GM04504 (cell line): ENCODE results near the gene MNAT1.
"Not testable (repeated sequence)": the region's sequence is repeated elsewhere in the genome, so short reads cannot be mapped to it uniquely, and the experiment has no call there.

Experiments
- DNase-seq: peaks from one replicate; pipeline ENCODE4 v3.0.0-alpha.2; 2012; ENCODE audit warnings: low read depth

The MNAT1 gene

DNA sequence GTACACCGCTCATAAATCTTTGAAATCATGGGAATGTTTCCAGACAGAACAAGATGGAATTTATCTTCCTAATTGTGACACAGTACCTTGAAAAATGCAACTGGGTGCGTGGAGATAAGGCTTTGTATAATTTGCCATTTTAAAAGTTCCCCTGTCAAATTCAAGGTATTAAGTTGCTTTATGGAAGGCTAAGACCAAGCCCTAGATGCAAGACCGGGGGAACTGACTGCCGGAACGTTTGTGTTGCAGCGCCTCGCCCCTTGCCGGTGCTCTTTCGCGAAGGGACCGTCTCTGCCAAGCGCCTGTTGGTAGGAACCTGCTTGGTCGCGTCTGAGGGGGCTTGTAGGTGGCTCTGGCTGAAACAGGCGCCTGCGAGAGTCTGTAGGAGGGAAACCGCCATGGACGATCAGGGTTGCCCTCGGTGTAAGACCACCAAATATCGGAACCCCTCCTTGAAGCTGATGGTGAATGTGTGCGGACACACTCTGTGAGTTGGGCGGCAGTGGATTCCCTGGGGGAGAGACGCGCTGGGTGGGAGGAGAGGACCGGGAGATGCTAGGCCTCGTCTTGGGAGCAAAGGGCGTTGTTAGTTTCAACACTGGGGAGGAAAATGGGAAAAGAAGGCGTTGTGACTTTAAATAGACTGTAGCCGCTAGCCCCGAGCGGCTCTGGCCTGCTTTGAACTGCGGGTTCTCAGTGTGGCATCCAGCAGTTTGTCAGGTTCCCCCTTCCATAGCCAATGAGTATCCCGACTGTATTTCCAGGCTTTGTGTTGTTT, at the start of gene MNAT1:
Gene MNAT1, plus strand, starts transcription at position 297 of the 778 bp plus-strand sequence. Its CDS starts 102 bp downstream, at position 399.
- DNase-seq: peak; percentile 61

GRCh38 chr14:60686865-60687264, 47.7 kb upstream of the MNAT1 start:
- no peak for DNase-seq

- no peak for DNase-seq
Measured at GRCh38 chr14:60691383-60692113, 43.0 kb upstream of the MNAT1 start.

DNA sequence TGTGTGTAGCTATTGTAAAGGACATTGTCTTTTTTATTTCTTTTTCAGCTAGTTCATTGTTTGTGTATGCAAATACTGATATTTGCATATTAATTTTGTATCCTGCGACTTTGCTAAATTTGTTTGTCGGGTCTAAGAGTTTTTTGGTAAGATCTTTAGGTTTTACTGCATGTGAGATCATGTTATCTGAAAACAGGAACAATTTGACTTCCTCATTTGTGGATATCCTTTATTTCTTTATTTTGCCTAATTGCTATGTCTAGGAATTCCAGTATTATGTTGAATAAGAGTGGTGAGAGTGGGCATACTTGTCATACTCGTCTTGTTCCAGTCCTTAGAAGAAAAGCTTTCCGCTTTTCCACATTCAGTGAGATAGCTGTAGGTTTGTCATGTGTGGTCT, 39.2 kb upstream of the MNAT1 start:
- no peak for DNase-seq

DNA sequence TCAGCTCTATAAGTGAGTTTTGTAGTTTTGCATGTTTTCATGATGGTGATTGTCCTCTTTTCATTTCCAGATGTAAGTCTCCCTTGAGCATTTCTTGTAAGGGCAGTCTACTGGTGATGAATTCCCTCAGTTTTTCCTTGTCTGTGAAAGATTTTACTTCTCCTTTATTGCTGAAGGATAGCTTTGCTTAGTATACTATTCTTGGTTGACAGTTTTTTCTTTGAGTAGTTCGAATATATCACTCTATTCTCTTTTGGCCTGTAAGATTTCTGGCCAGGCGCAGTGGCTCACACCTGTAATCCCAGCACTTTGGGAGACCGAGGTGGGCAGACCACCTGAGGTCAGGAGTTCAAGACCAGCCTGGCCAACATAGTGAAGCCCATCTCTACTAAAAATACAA, 34.0 kb upstream of the MNAT1 start:
- DNase-seq: no peak

- no peak for DNase-seq
Measured at GRCh38 chr14:60705100-60705499, 29.5 kb upstream of the MNAT1 start.

DNA sequence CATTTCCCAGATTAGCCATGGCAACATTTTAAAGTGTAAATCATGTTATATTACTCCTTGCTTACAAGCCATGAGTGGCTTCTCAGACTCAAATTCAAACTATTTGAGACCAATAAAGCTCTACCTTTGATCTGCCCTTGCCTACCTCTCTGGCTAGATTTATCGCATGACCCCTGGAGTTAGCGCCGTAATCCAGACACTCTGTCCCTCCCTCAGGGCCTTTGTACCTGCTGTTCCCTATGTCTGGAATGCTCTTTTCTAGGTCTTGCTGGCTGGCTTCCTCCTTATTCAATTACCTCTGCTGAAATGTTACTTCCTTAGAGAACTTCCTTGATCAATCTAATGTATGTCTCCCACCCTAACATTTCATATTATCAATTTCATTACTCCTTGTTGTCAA, 26.7 kb upstream of the MNAT1 start:
- no peak for DNase-seq

GRCh38 chr14:60710494-60710893, 24.1 kb upstream of the MNAT1 start:
- DNase-seq: no peak

DNA sequence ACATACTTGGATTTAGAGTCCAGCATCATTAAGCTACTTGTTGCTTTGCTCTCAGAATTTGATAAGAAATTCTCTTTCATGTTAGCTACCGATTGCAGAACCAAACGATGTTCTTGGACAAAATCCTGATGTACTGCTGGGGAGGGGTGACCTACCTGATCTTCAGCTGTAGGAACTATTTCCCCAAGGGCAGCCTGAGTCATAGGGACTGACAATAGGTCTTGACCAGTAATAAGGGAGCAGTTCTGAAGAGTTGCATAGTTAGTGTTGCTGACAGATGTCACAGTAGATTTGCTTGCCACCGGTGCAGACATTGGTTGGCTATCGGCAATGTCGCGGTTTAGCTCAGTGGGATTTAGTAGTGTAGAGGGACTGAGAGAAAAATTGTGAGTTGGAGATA, 21.0 kb upstream of the MNAT1 start:
- no peak for DNase-seq

DNA sequence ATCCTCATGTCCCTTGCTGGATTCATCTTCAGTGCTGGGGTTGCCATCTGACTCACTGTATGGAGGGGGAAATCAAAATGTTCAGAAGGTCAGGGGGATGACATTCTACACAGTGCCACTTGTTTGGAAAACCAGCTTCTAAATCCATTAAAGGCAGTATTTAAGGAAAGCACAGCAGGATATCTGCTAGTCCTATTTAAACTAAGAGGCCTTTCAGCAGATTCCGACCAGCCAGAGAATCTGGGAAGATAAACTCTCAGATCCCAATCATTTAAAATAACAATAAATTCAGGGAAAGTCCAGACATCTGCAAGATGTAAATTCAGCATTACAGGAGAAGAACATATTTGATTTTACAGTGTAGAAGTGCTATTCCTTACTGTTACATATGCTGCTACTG, 14.2 kb upstream of the MNAT1 start:
- no peak for DNase-seq

DNA sequence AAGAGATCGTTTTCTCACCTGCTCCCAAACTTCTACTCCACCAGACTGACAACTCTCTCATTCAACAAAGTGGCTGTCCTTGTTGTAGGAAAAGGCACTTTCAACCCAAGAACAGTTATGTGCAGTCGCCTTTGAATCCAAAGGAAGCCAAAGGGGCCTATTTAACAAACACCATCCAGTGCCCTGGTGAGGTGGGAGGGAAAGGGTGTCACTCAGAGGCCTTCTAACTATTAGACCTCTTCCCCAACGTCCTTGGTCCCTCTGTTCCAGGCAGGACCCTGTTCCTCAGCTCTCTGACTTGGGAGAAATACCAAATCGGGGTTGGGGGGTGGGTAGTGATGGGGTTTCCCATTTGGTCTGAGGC, 13.6 kb upstream of the MNAT1 start:
- no peak for DNase-seq

DNA sequence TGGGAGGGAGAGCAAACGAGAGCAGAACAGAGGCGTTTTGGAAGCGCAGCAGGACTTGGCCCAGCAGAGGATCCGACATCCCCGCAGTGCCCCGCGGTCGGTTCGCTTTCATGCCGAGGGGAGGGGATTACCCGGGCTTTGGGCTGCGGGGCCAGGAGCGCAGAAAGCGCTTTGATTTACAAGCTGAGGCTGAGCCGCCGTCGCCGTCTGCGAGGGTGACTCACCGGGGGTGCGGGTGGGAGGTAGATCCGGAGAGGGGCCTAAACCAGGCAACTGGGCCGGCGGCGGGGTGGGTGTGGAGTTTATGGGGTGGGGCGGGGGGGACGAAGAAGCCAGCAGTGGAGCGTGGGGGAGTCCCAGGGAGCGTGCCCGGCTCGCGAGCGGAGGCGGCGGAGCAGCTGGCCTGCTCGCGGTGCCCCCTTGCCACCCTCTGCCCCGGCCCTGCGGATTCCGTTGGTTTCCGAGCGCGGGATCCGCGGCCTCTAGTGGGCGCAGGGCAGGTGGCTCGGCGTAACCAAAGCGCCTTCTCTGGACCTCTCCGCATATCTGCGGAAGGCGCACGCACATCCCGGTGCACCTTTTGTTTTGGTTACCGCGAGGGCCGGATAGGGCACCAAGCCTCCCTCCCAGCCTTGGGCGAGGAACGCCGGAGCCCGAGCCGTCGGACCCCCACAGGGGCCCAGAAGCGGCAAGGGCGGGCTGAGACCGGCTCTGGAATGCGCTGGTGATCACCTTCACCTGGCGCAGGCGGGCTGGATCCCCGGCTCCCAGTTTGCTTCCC, 13.0 kb upstream of the MNAT1 start:
- no peak for DNase-seq

- DNase-seq: no peak
Measured at GRCh38 chr14:60722107-60722356, 12.5 kb upstream of the MNAT1 start.

DNA sequence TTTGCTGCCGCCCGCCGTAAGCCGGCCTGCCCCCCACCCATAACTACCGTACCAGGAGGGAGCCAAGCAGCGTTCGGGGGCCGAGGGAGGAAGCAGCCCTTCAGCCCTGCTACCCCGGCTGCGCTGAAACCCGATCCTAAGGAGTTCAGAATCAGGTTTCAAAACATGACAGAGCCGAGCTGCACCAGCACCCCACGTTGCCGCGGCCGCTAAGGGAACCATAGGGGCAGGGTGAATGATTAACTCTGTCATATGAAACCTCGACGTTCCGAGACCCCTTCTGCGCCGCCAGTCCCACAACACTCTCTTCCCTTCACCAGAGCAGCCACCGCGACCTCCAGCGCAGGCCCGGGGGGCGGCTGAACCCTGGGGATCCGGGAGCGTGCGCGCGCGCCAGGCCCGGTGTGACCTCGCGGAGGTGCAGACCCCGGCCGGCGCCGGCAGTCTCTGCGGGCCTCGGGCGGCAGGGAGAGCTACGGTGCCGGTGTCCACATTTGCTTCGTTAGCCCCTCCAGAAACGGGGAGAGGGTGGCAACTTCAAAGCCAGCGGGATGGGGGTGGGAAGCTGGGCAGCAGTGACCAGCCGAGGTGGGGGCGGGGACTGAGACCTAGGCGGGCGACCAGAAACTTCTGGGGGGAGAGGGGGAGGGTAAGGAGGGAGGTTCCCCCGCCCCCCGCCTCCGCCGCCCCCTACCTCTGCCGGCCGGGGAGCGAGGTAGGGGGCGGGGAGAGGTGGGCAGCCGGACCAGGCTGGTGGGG, 12.0 kb upstream of the MNAT1 start:
- no peak for DNase-seq

DNA sequence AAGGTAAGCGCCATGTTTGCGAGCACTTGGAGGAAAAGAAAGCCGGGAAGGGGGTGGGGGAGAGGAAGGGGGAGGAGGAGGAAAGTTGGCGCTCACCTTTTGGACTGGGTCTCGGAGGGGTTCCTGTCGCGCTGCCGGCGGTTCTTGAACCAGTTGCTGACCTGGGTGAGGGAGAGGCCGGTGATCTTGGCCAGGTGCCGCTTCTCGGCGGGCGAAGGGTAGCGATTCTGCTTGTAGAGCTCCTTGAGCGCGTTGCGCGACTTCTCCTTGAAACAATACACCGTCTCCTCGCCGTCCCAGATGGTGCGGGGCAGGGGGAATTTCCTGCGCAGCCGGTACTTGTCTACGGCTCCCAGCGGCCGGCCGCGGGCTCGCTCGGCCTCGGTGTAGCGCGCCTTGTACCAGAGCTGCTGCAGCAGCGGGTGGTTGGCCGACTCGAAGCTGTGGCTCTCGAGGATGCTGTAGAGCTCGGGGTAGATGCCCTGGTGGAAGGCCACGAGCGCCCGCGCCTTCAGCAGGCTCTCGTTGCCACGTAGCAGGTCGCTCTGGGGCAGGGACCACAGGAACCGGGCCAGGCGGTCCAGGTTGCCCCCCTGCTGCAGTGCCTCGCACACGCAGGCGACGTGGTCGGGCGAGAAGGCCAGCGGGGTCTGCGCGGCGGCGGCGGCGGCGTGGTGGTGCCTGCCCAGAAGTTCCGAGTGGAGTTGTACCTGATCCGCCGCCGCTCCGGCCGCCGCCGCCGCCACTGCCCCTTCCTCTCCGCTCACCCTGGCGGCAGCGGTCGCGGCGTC, 11.2 kb upstream of the MNAT1 start:
- DNase-seq: no peak

DNA sequence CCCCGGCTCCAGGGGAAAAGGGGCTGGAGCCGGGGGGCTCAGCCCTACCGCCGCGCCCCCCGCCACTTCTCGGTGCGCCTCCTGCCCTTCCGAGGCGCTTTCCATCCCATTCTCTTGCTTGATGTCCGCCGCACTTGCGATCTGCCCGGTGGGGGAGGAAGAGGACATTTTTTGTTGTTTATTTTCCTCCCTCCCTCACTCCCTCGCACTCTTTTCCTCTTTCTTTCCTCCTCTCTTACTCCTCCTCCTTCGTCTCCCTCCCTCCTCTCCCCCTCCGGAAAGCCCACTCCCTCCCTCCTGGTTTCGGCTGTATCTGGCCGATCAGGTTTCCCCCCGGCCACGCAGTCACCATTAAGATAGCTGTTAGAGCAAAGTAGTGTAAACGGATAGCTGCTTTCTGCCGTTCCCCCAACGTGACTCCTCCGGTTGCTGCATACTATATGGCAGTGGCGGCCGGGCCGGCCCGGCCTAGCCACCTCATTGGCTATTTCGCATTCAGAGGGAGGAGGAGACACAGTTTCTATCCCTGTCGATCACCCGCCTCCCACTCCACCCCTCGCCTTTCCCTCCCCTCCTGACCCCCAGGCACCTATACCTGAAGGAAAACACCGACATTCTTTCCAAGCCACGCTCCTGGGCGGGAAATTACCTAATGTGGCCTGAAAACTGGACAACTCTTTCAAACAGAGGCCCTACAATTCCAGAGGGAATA, 10.5 kb upstream of the MNAT1 start, which contains the start of gene SIX4:
Gene SIX4, minus strand, starts transcription at position 445 of the 712 bp plus-strand sequence. Its CDS starts 277 bp downstream, at position 168.
- peak; percentile 62 for DNase-seq

GRCh38 chr14:60731291-60731690, 3.3 kb upstream of the MNAT1 start:
- not testable (repeated sequence) for DNase-seq

DNA sequence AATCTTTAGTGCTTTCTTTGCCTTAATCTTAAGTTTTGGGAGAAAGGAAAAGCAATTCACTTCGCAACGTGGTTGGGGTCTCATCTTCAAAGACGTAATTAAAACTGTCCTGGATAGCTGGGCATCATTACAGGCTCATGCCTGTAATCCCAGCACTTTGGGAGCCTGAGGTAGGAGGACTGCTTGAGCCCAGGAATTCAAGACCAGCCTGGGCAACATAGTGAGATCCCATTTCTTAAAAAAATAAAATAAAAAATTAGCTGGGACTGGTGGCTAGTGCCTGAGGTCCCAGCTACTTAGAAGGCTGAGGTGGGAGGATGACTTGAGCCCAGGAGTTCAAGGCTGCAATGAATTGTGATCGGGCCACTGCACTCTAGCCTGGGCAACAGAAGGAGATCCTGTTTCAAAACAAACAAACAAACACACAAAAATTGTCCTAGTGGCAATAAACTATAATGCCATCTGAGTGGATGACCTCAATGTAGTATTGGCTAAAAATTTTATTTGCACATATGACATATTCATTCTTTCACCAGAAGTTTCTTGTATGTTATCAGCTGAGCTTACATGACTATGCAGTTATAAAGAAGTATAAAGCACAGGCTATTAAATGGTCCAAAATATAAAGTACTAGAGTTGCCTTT, 1.6 kb upstream of the MNAT1 start:
- DNase-seq: no peak

GRCh38 chr14:60735416-60735815, 855 bp downstream of the MNAT1 start:
- no peak for DNase-seq

- no peak for DNase-seq
Measured at GRCh38 chr14:60736494-60736893, 1.9 kb downstream of the MNAT1 start.
